Lung (tissue), 12 donors: ENCODE measurements around the gene STK24. TPM values are rescaled to one million over a fixed set of nuclear protein-coding genes. Genes with fewer than 3 reads are reported as not detected.
"Not testable (repeated sequence)": the region's sequence is repeated elsewhere in the genome, so short reads cannot be mapped to it uniquely, and the experiment has no call there.

Experiments
- ATAC-seq: fragments of 200-7000 bp; cut with Tn5 transposase; one replicate; pipeline ENCODE4 v1.9.1; 2020; ENCODE audit warnings: moderate number of reproducible peaks; ENCODE audit not compliant: insufficient read depth, low FRiP score
- DNase-seq, 3 donors: peaks; one replicate each; pipeline ENCODE4 v3.0.0-alpha.2; 2013 to 2017
- H3K27ac ChIP-seq, 2 donors: one replicate each; pipeline ENCODE4 v1.5.1; 2013; ENCODE audit warnings: mild to moderate bottlenecking in 2 of 2, moderate library complexity in 2 of 2, control low read depth in 1 of 2, inconsistent platforms in 1 of 2, low read depth in 1 of 2, low read length in 1 of 2
- H3K27me3 ChIP-seq, 3 donors: one replicate each; pipeline ENCODE4 v1.5.1; 2013; ENCODE audit warnings: low read length in 2 of 3; ENCODE audit not compliant: control insufficient read depth in 3 of 3, insufficient read depth in 3 of 3
- H3K36me3 ChIP-seq, 4 donors: one replicate each; pipeline ENCODE4 v1.5.1; 2013; ENCODE audit warnings: low read length in 4 of 4, mild to moderate bottlenecking in 1 of 4, moderate library complexity in 1 of 4; ENCODE audit not compliant: control insufficient read depth in 4 of 4, insufficient read depth in 4 of 4
- H3K4me1 ChIP-seq, 5 donors: one replicate each; pipeline ENCODE4 v1.5.1; 2013; ENCODE audit warnings: low read length in 5 of 5, mild to moderate bottlenecking in 2 of 5, moderate library complexity in 1 of 5; ENCODE audit not compliant: control insufficient read depth in 5 of 5, insufficient read depth in 5 of 5
- H3K4me3 ChIP-seq: one replicate; pipeline ENCODE4 v1.5.1; 2013; ENCODE audit warnings: mild to moderate bottlenecking, control low read depth, moderate library complexity
- H3K9ac ChIP-seq, 2 donors: one replicate each; pipeline ENCODE4 v1.5.1; 2013; ENCODE audit warnings: low read length in 2 of 2, control low read depth in 1 of 2; ENCODE audit not compliant: insufficient read depth in 1 of 2
- H3K9me3 ChIP-seq, 4 donors: one replicate each; pipeline ENCODE4 v1.5.1; 2013; ENCODE audit warnings: low read length in 3 of 4, mild to moderate bottlenecking in 1 of 4, moderate library complexity in 1 of 4; ENCODE audit not compliant: control insufficient read depth in 4 of 4, insufficient read depth in 3 of 4
- WGBS, 2 donors: extraction: QIAGEN DNeasy Blood & Tissue Kit; methylation state at CpG; one replicate each; pipeline ENCODE4 v1.1.7; 2013; 5-methylcytosine and 5-hydroxymethylcytosine counted together
- polyA plus RNA-seq, 2 donors: library from polyadenylated mRNA; stranded (reverse); fragments of 200-250 nt; gene quantifications; one replicate each; pipeline ENCODE4 v1.2.1, GENCODE V29; 2013
- total RNA-seq, 2 donors: library from RNA; depleted of rRNA in 1 of 2; stranded (reverse); fragments of >200 nt in 1 of 2; gene quantifications; one replicate each; pipeline ENCODE4 v1.2.1, GENCODE V29; 2014 to 2021
- TF ChIP-seq, protein P1 (sequence below): IDR thresholded peaks from 2 replicates; pipeline ENCODE4 v1.5.1; 2012; ENCODE audit warnings: mild to moderate bottlenecking; ENCODE audit errors: control extremely low read depth, extremely low read depth
- donor health status: control.
- donor health status: control.
- donor health status: Bipolar disorder and iron deficiency.
- donor health status: healthy.
- donor health status: DM: yes; HTN: yes; CAD: no.

STK24 gene
- total and polyA plus RNA-seq, 4 donors = 38.0 to 102 (median 64.5) TPM

DNA sequence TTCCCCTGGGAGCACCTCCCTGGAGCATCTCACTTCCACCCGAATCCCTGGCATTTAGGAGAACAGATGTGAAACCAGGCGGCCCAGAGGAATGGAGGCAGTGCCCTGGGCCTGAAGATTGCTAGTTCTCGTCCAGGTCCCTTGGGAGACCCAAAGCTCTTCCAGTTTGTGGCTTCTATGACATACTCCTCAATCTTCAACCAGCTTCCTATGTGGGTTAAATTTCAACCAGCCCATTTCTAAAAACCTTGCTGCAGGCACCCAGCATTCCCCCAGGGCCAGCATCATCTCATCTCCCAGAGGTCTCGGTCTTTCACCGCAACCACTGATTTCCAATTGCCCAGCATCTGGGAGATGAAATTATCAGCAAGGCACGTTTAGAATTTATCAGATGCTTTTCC, 46.0 kb upstream of the STK24 start:
- ATAC-seq (no peak), DNase-seq (no peak)
- H3K27me3 ChIP-seq = no peaks in the 10 kb centered on the region
- no peak overlapping the region for H3K4me3 ChIP-seq
- no peak overlapping the region for H3K9ac ChIP-seq
- TF ChIP-seq, protein P1, sequence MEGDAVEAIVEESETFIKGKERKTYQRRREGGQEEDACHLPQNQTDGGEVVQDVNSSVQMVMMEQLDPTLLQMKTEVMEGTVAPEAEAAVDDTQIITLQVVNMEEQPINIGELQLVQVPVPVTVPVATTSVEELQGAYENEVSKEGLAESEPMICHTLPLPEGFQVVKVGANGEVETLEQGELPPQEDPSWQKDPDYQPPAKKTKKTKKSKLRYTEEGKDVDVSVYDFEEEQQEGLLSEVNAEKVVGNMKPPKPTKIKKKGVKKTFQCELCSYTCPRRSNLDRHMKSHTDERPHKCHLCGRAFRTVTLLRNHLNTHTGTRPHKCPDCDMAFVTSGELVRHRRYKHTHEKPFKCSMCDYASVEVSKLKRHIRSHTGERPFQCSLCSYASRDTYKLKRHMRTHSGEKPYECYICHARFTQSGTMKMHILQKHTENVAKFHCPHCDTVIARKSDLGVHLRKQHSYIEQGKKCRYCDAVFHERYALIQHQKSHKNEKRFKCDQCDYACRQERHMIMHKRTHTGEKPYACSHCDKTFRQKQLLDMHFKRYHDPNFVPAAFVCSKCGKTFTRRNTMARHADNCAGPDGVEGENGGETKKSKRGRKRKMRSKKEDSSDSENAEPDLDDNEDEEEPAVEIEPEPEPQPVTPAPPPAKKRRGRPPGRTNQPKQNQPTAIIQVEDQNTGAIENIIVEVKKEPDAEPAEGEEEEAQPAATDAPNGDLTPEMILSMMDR = no peak
- H3K9me3 ChIP-seq = no peaks in the 10 kb centered on the region
- no peaks in the 10 kb centered on the region for H3K36me3 ChIP-seq
- no peaks in the 10 kb centered on the region for H3K4me1 ChIP-seq
- WGBS, 2 donors = 84 to 90% methylated on average over 6 of the region's 6 CpGs
- no peak overlapping the region for H3K27ac ChIP-seq

DNA sequence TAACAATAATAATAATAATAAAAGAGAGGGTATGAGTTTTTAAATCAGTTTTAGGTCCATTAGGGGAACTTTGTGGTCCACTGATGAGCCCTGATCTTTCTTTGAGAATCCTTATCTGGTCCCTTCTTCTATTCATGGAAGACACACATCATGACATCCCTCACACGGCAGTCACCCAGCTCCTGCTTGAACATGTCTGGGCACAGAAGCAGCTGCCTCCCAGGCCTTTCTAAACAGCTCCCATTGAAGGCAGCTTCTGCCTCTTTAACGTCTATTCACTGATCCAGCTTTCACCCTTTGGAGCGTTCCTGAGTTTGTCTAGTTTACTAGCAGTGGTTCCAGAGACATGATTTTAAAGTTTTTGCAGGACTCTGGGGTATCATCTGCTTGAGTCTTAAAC, 42.6 kb upstream of the STK24 start:
- H3K4me1 ChIP-seq = no peaks in the 10 kb centered on the region
- H3K27me3 ChIP-seq = no peaks in the 10 kb centered on the region
- H3K9me3 ChIP-seq = no peaks in the 10 kb centered on the region
- TF ChIP-seq, protein P1 = no peak
- no peaks in the 10 kb centered on the region for H3K36me3 ChIP-seq
- H3K4me3 ChIP-seq = no peak overlapping the region
- H3K27ac ChIP-seq = no peak overlapping the region
- no peak overlapping the region for H3K9ac ChIP-seq
- WGBS, 2 donors = 97 to 99% methylated on average over 3 of the region's 3 CpGs
- DNase-seq (no peak), ATAC-seq (no peak)

DNA sequence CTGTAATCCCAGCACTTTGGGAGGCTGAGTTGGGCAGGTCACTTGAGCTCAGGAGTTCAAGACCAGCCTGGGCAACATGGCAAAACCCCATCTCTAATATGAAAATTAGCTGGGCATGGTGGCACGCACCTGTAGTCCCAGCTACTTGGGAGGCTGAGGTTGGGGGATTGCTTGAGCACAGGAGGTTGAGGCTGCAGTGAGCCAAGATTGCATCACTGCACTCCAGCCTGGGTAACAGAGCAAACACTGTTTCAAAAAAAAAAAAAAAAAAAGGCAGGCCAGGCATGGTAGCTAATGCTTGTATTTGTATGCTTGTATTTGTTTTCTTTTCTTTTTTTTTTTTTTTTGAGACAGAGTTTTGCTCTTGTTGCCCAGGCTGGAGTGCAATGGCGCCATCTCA, 38.7 kb upstream of the STK24 start:
- ATAC-seq, H3K4me3 ChIP-seq, H3K4me1 ChIP-seq, H3K27ac ChIP-seq, H3K36me3 ChIP-seq, H3K9ac ChIP-seq, DNase-seq, H3K9me3 ChIP-seq, H3K27me3 ChIP-seq: not testable (repeated sequence)
- 95 to 96% methylated on average over 2 of the region's 2 CpGs for WGBS, 2 donors

DNA sequence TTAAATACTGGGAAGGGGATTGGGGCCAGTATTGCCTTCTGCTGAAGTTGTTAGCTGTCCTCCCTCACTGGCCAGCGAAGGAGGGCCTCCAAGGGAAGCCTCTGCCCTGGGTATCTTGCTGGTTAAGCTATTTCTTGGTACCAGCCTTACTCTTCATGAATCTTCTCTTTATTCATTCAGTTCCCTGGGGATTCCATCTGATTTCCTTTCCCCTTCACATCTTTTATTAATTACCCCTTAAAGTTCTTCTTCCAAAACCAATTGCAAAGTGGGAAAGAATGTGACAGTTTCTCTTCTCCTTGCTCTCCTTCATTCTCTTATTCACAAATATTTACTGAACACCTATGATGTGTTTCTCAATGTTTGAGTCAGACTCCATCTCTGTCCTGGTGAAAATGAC, 36.7 kb upstream of the STK24 start:
- H3K27ac ChIP-seq = no peak overlapping the region
- H3K4me1 ChIP-seq = no peaks in the 10 kb centered on the region
- TF ChIP-seq, protein P1 = no peak
- H3K36me3 ChIP-seq = no peaks in the 10 kb centered on the region
- ATAC-seq (no peak), DNase-seq (no peak)
- no peaks in the 10 kb centered on the region for H3K27me3 ChIP-seq
- WGBS, 2 donors = 93 to 100% methylated on average over 1 of the region's 1 CpG
- no peak overlapping the region for H3K4me3 ChIP-seq
- no peak overlapping the region for H3K9ac ChIP-seq
- no peaks in the 10 kb centered on the region for H3K9me3 ChIP-seq
